OCI-LY1 (cell line): ENCODE measurements around the gene ARL16.

Experiments used
- CTCF ChIP-seq: fragments of 200-600 bp; sonication (generic), shearing (Covaris generic); IDR thresholded peaks from 2 replicates; pipeline ENCODE4 v1.5.1; 2017; ENCODE audit warnings: mild to moderate bottlenecking, antibody characterized with exemption, low read length, moderate library complexity, mixed read lengths
- EZH2 ChIP-seq: fragments of 200-600 bp; sonication (generic), shearing (Covaris generic); IDR thresholded peaks from 2 replicates; pipeline ENCODE4 v1.8.0; 2017; ENCODE audit warnings: borderline replicate concordance, mixed run types, mild to moderate bottlenecking, antibody characterized with exemption, low read length, moderate library complexity, mixed read lengths

- TF ChIP-seq EZH2 (no peak), CTCF (no peak)
These were observed 12.8 kb upstream of the ARL16 start for GRCh38 chr17:81696218-81696941.
